GM21360 (cell line): ENCODE results near the gene AGFG1.
A peak's percentile ranks its signal among the peaks of the same experiment; 100 is the strongest.
"Not testable (repeated sequence)": the region's sequence is repeated elsewhere in the genome, so short reads cannot be mapped to it uniquely, and the experiment has no call there.

Experiments used
- ATAC-seq: cut with Tn5 transposase; IDR thresholded peaks from one replicate; pipeline ENCODE4 v1.9.1; 2021; ENCODE audit warnings: mild to moderate bottlenecking, moderate library complexity; ENCODE audit not compliant: unreplicated experiment

Gene AGFG1

GRCh38 chr2:227529871-227530270 lies 57.9 kb downstream of the AGFG1 start:
- no peak for ATAC-seq

- ATAC-seq = peak; percentile 91
These were observed 62.8 kb downstream of the AGFG1 start for GRCh38 chr2:227534714-227535113.

DNA sequence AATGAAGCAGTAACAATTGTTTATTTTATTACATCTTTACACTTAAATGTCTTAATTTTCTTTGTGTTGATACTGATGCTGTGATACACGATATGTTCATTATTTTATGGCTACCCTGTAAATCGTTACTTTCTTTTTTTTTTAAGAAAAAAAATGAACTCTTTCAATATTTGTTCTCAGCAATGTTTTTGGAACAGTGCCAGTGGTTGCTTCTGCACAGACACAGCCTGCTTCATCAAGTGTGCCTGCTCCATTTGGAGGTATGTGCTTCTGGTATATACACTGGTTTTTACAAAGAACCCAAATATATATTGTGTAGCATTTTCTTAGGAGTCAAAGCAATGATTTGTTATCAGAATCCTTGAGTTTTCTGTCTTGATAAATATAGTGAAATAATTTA lies 64.5 kb downstream of the AGFG1 start:
- no peak for ATAC-seq

GRCh38 chr2:227539465-227539956 lies 67.6 kb downstream of the AGFG1 start:
- no peak for ATAC-seq

- not testable (repeated sequence) for ATAC-seq
These were observed 68.4 kb downstream of the AGFG1 start for GRCh38 chr2:227540352-227540751.

DNA sequence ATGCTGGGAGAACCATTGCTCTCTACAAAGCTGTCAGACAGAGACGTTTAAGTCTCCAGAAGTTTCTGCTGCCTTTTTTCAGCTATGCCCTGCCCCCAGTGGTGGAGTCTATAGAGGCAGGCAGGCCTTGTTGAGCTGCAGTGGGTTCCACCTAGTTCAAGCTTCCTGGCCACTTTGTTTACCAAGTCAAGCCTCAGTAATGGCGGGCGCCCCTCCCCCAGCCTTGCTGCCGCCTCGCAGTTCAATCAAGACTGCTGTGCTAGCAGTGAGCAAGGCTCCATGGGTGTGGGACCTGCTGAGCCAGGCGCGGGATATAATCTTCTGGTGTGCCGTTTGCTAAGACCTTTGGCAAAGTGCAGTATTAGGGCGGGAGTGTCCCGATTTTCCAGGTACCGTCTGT lies 74.0 kb downstream of the AGFG1 start:
- ATAC-seq = no peak

- ATAC-seq = no peak
These were observed 79.9 kb downstream of the AGFG1 start for GRCh38 chr2:227551836-227552235.

- ATAC-seq = no peak
These were observed 90.6 kb downstream of the AGFG1 start for GRCh38 chr2:227562581-227562980.

GRCh38 chr2:227565080-227565479 lies 93.1 kb downstream of the AGFG1 start:
- no peak for ATAC-seq

- no peak for ATAC-seq
These were observed 94.1 kb downstream of the AGFG1 start for GRCh38 chr2:227566012-227566411.

- no peak for ATAC-seq
These were observed 96.9 kb downstream of the AGFG1 start for GRCh38 chr2:227568852-227569169.

DNA sequence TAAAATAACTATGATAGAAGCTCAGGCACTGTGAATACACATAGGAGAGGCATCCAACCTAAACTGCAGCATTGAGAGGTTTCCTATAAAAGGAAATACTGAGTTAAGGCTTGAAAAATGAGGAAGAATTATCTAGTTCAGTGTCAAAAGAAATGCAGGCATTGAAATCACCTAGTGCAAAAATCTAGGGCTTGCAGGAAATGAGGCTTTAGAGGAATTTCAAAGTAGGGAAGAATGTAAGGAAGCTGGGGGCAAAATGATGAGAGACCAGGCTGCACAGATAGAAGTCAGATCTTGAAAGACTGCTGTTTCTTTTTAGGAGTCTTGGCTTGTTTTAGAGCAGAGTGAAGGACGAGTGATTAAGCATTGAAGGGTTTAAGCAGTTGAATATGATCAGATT lies 98.7 kb downstream of the AGFG1 start:
- ATAC-seq = no peak

- ATAC-seq = no peak
These were observed 104.2 kb downstream of the AGFG1 start for GRCh38 chr2:227576110-227576509.

DNA sequence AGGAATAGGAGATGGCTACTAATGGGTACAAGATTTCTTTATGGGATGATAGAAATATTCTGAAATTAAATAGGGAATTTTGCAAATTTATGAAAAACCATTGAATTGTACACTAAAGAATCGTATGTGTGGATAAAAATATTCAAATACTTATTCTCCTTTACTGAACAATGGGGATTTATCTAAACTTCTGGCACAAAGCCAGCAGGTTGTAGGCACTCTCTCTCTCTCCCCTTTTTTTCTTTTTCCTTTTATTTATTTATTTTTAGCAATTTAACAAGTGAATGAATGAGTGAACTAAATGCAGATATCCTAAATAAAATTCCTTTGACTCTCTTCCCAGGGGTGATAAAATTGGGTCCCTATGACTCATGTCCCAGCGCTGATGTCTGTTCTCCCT lies 104.9 kb downstream of the AGFG1 start:
- no peak for ATAC-seq

- no peak for ATAC-seq
These were observed 105.6 kb downstream of the AGFG1 start for GRCh38 chr2:227577555-227577954.

DNA sequence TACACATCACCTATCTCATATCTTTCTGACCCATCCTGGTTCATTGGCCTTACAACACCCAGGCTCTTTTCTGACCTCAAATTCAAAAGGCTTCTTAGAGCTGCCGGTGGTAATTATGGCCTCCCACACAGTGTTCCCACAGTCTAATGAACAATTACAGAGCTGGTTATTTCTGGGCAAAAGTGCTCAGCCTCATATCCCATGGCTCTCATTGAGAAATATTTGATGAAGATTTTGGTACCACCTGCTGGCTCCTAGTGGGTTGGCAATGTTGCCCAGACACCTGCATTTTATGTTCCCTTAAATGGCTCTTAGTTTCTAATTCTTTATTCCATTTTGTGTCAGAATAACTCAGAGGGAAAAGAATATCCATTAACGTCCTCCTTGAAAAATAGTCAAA lies 106.7 kb downstream of the AGFG1 start:
- no peak for ATAC-seq

GRCh38 chr2:227579791-227580190 lies 107.8 kb downstream of the AGFG1 start:
- ATAC-seq = no peak

GRCh38 chr2:227582369-227582768 lies 110.4 kb downstream of the AGFG1 start:
- no peak for ATAC-seq

DNA sequence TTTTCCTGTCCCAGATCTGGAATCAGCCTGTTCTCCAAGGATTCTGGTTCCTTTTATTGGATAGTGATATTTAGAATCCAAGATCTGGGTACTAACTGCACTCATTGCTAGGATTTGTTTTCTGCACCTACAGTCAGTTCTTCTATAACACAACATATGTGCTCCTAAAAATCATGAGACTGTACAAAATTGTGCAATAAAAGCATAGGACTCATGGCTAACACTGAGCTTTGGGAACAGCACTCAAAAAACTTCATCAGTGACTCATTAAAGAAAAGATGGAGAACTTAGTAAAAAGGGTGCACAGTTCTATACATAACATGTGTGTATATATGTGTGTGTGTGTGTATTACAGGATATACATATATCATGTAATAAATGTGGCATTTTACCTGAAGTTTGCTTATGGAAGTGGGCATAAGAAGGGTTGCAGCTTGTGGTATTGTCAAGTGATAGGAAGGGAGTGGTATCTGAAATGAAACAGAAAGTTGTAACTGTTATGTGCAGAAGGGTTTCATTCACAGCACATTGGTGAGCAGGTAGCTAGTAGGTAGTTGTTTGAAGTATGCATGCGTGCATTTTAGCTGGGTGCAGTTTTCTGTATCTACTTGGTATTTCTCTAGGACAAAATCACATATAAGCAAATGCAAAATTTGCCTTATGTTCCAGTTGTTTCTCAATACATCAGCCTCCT lies 120.9 kb downstream of the AGFG1 start:
- ATAC-seq = peak; percentile 62

DNA sequence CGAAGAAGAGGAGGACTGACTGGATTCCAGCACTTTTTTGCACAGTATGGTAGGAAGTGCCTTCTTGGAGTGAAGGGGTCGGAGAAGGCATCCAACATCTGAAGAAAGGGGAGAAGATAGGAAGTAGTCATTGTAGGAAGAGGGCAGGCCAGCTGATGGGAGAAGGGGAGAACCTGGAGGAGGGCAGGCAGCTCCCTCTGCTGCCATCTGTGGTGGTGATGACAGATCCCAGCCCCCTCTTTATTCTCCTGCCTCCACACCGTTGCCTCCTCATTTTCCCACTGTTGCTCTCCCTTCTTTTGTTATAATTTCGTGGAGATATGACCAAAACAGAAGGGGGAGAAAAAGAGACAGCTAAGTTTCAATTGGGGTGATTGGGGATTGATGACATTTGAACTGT lies 123.8 kb downstream of the AGFG1 start:
- ATAC-seq = no peak

GRCh38 chr2:227597036-227597435 lies 125.1 kb downstream of the AGFG1 start:
- ATAC-seq = no peak

GRCh38 chr2:227597998-227598397 lies 126.0 kb downstream of the AGFG1 start:
- ATAC-seq = no peak

GRCh38 chr2:227598835-227599503 lies 127.0 kb downstream of the AGFG1 start, which contains the start of gene SCYGR2:
TSS of gene SCYGR2 (plus strand) at chr2:227598893. CDS start at chr2:227598893, 0 bp downstream.
- ATAC-seq = not testable (repeated sequence)
